Left ventricle myocardium inferior (tissue), 1 donor: Measurements from ENCODE around the gene TNPO1. TPM values are rescaled to one million over a fixed set of nuclear protein-coding genes. Genes with fewer than 3 reads are reported as not detected.

ENCODE experiments used
- DNase-seq: peaks from one replicate; pipeline ENCODE4 v3.0.0-alpha.2; 2020
- H3K27ac ChIP-seq: fragments of 200-600 bp; replicated peaks from 2 replicates; pipeline ENCODE4 v1.8.0; 2021
- H3K27me3 ChIP-seq: fragments of 200-600 bp; 2 replicates; pipeline ENCODE4 v1.8.0; 2021; ENCODE audit warnings: low read depth
- H3K36me3 ChIP-seq: fragments of 200-600 bp; 2 replicates; pipeline ENCODE4 v1.8.0; 2021
- H3K4me1 ChIP-seq: fragments of 200-600 bp; 2 replicates; pipeline ENCODE4 v1.8.0; 2021
- H3K4me3 ChIP-seq: fragments of 200-600 bp; 2 replicates; pipeline ENCODE4 v1.8.0; 2021; ENCODE audit warnings: mild to moderate bottlenecking, moderate library complexity
- H3K9me3 ChIP-seq: fragments of 200-600 bp; replicated peaks from 2 replicates; pipeline ENCODE4 v1.8.0; 2021
- CTCF ChIP-seq: fragments of 200-600 bp; IDR thresholded peaks from 2 replicates; pipeline ENCODE4 v1.8.0; 2021; ENCODE audit warnings: antibody characterized with exemption, mild to moderate bottlenecking, borderline replicate concordance
- intact Hi-C: fragments of 100-400 bp; cut with micrococcal nuclease; formaldehyde crosslinking; loops from one replicate; pipeline ENCODE4 v1.11.0; 2022
- total RNA-seq: library from RNA; stranded (reverse); fragmentation: NEBNext Ultra II Directional; extraction: Animal tissue kit (Norgen Biotek cat#: 25700); gene quantifications from one replicate; pipeline ENCODE4 v1.2.1, GENCODE V29; 2021
- donor health status: DM: no; HTN: yes; CAD: no; lungs with severe emphysema.

The TNPO1 gene
- total RNA-seq, 1 donor from 2014 or later, result 69.8 TPM

GRCh38 chr5:72951671-72952468 is 135.4 kb downstream of the TNPO1 start:
- intact Hi-C loops, result no loop called here
- no peak for TF ChIP-seq CTCF
- H3K4me1 ChIP-seq, result peaks cover 19% of the 10 kb centered on the region
- DNase-seq, result no peak
- peak overlapping the region; percentile 19 for H3K27ac ChIP-seq
- no peaks in the 10 kb centered on the region for H3K27me3 ChIP-seq
- no peaks in the 10 kb centered on the region for H3K36me3 ChIP-seq
- H3K9me3 ChIP-seq, result no peaks in the 10 kb centered on the region
- no peak overlapping the region for H3K4me3 ChIP-seq

GRCh38 chr5:72954389-72954788 is 137.9 kb downstream of the TNPO1 start:
- peak overlapping the region; percentile 99 for H3K27ac ChIP-seq
- no peak for TF ChIP-seq CTCF
- intact Hi-C loops, result no loop called here
- no peaks in the 10 kb centered on the region for H3K36me3 ChIP-seq
- H3K9me3 ChIP-seq, result no peaks in the 10 kb centered on the region
- no peak for DNase-seq
- peak overlapping the region; percentile 87 for H3K4me3 ChIP-seq
- H3K4me1 ChIP-seq, result peaks cover 44% of the 10 kb centered on the region
- no peaks in the 10 kb centered on the region for H3K27me3 ChIP-seq

- Histone ChIP-seq H3K36me3 (no peaks in the 10 kb centered on the region), H3K27ac (peak overlapping the region; percentile 99), H3K27me3 (no peaks in the 10 kb centered on the region), H3K4me3 (peak overlapping the region; percentile 87), H3K4me1 (peaks cover 52% of the 10 kb centered on the region), H3K9me3 (no peaks in the 10 kb centered on the region)
- no peak for TF ChIP-seq CTCF
- peak; percentile 86 for DNase-seq
- intact Hi-C loops, result no loop called here
Observed at GRCh38 chr5:72955143-72955767, 138.8 kb downstream of the TNPO1 start.

GRCh38 chr5:72955768-72956323 is 139.4 kb downstream of the TNPO1 start, which contains the start of gene FCHO2:
FCHO2 (plus strand) TSS chr5:72956041; CDS start chr5:72956097, 56 bp downstream.
- peak; percentile 99 for DNase-seq
- Histone ChIP-seq H3K36me3 (no peaks in the 10 kb centered on the region), H3K9me3 (no peaks in the 10 kb centered on the region), H3K4me3 (peak within 1 kb of the TSS; percentile 87), H3K27me3 (no peaks in the 10 kb centered on the region), H3K4me1 (peaks cover 57% of the 10 kb centered on the region), H3K27ac (peak within 1 kb of the TSS; percentile 99)
- intact Hi-C loops, result no loop called here
- peak; percentile 88 for TF ChIP-seq CTCF

- DNase-seq, result peak; percentile 64
- no peak for TF ChIP-seq CTCF
- no peaks in the 10 kb centered on the region for H3K9me3 ChIP-seq
- H3K27me3 ChIP-seq, result no peaks in the 10 kb centered on the region
- peak overlapping the region; percentile 99 for H3K27ac ChIP-seq
- H3K36me3 ChIP-seq, result no peaks in the 10 kb centered on the region
- H3K4me3 ChIP-seq, result peak overlapping the region; percentile 87
- intact Hi-C loops, result no loop called here
- peaks cover 60% of the 10 kb centered on the region for H3K4me1 ChIP-seq
Observed at GRCh38 chr5:72956324-72957140, 140.1 kb downstream of the TNPO1 start.
